Endothelial cell of umbilical vein (primary cell): ENCODE measurements around the gene DLST.

Experiments used
- CTCF ChIP-seq, 2 donors: IDR thresholded peaks; 1 replicate in 1 of 2; 2 replicates in 1 of 2; pipeline ENCODE4 v1.5.1; 2011; ENCODE audit warnings: low read length in 2 of 2, mild to moderate bottlenecking in 2 of 2, moderate library complexity in 2 of 2, control low read depth in 1 of 2, inconsistent platforms in 1 of 2, low read depth in 1 of 2; ENCODE audit not compliant: insufficient read depth in 1 of 2; ENCODE audit errors: extremely low read depth in 1 of 2
- MAX ChIP-seq: IDR thresholded peaks from 2 replicates; pipeline ENCODE4 v1.6.1; 2011; ENCODE audit not compliant: insufficient read depth, insufficient read length
- POLR2A ChIP-seq: IDR thresholded peaks from 2 replicates; pipeline ENCODE4 v1.6.1; 2012; ENCODE audit warnings: low read depth, mild to moderate bottlenecking, control low read depth, low read length

- TF ChIP-seq CTCF (IDR thresholded peaks at IDR 0.05; ENCODE audit: extremely low read depth in 1 of 2, insufficient read depth in 1 of 2, low read depth in 1 of 2, low read length in 2 of 2) (no peak), POLR2A (no peak), MAX (no peak)
Measured at GRCh38 chr14:74938531-74939495, 57.1 kb downstream of the DLST start.
